ENCODE results near the gene ZPR1. TPM values are rescaled to one million over a fixed set of nuclear protein-coding genes. Genes with fewer than 3 reads are reported as not detected.

Gene ZPR1
- total RNA-seq, 1 experiment from 2014 or later = 139 TPM

DNA sequence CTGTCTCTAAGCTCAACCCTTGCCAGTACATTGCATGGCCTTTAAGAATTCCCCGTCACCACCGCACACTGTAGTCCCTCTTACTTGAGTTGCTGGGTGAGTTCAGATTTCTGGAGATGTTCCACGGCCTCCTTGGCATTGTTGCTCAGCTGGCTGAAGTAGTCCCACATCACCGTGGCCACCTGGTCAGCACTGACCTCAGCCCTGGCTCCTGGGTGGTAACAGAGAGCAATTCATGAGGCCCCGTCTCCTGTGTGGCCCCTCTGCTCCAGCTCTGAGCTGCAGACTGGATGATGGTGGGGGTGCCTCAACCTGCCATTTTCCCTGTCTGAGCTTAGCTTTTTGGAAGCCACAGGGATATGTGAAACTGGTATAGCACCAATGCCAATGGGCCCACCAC lies 34.8 kb upstream of the ZPR1 start:
- TF ChIP-seq, protein P1, sequence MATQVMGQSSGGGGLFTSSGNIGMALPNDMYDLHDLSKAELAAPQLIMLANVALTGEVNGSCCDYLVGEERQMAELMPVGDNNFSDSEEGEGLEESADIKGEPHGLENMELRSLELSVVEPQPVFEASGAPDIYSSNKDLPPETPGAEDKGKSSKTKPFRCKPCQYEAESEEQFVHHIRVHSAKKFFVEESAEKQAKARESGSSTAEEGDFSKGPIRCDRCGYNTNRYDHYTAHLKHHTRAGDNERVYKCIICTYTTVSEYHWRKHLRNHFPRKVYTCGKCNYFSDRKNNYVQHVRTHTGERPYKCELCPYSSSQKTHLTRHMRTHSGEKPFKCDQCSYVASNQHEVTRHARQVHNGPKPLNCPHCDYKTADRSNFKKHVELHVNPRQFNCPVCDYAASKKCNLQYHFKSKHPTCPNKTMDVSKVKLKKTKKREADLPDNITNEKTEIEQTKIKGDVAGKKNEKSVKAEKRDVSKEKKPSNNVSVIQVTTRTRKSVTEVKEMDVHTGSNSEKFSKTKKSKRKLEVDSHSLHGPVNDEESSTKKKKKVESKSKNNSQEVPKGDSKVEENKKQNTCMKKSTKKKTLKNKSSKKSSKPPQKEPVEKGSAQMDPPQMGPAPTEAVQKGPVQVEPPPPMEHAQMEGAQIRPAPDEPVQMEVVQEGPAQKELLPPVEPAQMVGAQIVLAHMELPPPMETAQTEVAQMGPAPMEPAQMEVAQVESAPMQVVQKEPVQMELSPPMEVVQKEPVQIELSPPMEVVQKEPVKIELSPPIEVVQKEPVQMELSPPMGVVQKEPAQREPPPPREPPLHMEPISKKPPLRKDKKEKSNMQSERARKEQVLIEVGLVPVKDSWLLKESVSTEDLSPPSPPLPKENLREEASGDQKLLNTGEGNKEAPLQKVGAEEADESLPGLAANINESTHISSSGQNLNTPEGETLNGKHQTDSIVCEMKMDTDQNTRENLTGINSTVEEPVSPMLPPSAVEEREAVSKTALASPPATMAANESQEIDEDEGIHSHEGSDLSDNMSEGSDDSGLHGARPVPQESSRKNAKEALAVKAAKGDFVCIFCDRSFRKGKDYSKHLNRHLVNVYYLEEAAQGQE (IDR thresholded peaks at IDR 0.05; ENCODE audit: insufficient read depth in 1 of 2, low read depth in 2 of 2, low read length in 1 of 2) = no peak
- TF ChIP-seq, protein P2, sequence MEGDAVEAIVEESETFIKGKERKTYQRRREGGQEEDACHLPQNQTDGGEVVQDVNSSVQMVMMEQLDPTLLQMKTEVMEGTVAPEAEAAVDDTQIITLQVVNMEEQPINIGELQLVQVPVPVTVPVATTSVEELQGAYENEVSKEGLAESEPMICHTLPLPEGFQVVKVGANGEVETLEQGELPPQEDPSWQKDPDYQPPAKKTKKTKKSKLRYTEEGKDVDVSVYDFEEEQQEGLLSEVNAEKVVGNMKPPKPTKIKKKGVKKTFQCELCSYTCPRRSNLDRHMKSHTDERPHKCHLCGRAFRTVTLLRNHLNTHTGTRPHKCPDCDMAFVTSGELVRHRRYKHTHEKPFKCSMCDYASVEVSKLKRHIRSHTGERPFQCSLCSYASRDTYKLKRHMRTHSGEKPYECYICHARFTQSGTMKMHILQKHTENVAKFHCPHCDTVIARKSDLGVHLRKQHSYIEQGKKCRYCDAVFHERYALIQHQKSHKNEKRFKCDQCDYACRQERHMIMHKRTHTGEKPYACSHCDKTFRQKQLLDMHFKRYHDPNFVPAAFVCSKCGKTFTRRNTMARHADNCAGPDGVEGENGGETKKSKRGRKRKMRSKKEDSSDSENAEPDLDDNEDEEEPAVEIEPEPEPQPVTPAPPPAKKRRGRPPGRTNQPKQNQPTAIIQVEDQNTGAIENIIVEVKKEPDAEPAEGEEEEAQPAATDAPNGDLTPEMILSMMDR (IDR thresholded peaks at IDR 0.05) = no peak
- TF ChIP-seq TCF7L2 (IDR thresholded peaks at IDR 0.05; ENCODE audit: low read depth, low read length) (no peak), POLR2AphosphoS5 (IDR thresholded peaks at IDR 0.05; ENCODE audit: low read depth, low read length) (no peak), SIN3A (IDR thresholded peaks at IDR 0.05; ENCODE audit: borderline replicate concordance, insufficient read depth, low read depth, low read length) (no peak)
- H3K4me1 ChIP-seq (ENCODE audit: control insufficient read depth, insufficient read depth, low read length) = no peaks in the 10 kb centered on the region
- DNase-seq (ENCODE audit: low read depth, low spot score) (no peak), ATAC-seq (no peak)
- no peak overlapping the region for H3K4me3 ChIP-seq (ENCODE audit: low read depth in 2 of 2, low read length in 2 of 2)
- BruUV-seq (replicated peaks) = no TSS peak
- in situ Hi-C loops (cut with HindIII; ENCODE audit: low pct_unique_long_range_greater_than_20kb, low sequenced_read_pairs) = no loop called here
- ChIA-PET POLR2A (interaction anchor here (0.5 to 0.9 kb wide), 2 partner anchors 13 to 296 kb away, joined by 3 to 4 read pairs; no protein-coding TSS in a partner anchor), CTCF (interaction anchor here (1.9 kb wide), 1 partner anchor 13 kb away, joined by 5 read pairs; no protein-coding TSS in a partner anchor)
- H3K9me3 ChIP-seq (ENCODE audit: control insufficient read depth, insufficient read depth, low read depth, low read length) = no peaks in the 10 kb centered on the region
- intact Hi-C loops (cut with micrococcal nuclease; ENCODE audit: unreplicated experiment) = no loop called here
- H3K27me3 ChIP-seq (ENCODE audit: control insufficient read depth, insufficient read depth, low read length) = no peaks in the 10 kb centered on the region
- no peak overlapping the region for H3K27ac ChIP-seq (ENCODE audit: low read length)
- H3K36me3 ChIP-seq (ENCODE audit: control insufficient read depth, insufficient read depth, low read length) = no peaks in the 10 kb centered on the region

GRCh38 chr11:116821050-116821918 lies 33.5 kb upstream of the ZPR1 start:
- H3K9me3 ChIP-seq (ENCODE audit: control insufficient read depth, insufficient read depth, low read depth, low read length) = no peaks in the 10 kb centered on the region
- H3K27ac ChIP-seq (ENCODE audit: low read length) = no peak overlapping the region
- in situ Hi-C loops (cut with HindIII; ENCODE audit: low pct_unique_long_range_greater_than_20kb, low sequenced_read_pairs) = no loop called here
- intact Hi-C loops (cut with micrococcal nuclease; ENCODE audit: unreplicated experiment) = no loop called here
- CTCF ChIA-PET = interaction anchor here (0.7 to 1.7 kb wide), 2 partner anchors 14 to 30 kb away, joined by 6 read pairs; partner anchors contain the start of gene APOA5
- ATAC-seq (no peak), DNase-seq (ENCODE audit: low read depth, low spot score) (no peak)
- TF ChIP-seq SIN3A (IDR thresholded peaks at IDR 0.05; ENCODE audit: borderline replicate concordance, insufficient read depth, low read depth, low read length) = no peak
- TF ChIP-seq TCF7L2 (IDR thresholded peaks at IDR 0.05; ENCODE audit: low read depth, low read length) = no peak
- TF ChIP-seq, protein P2 (IDR thresholded peaks at IDR 0.05) = no peak
- TF ChIP-seq, protein P1 (IDR thresholded peaks at IDR 0.05; ENCODE audit: insufficient read depth in 1 of 2, low read depth in 2 of 2, low read length in 1 of 2) = no peak
- no peak for TF ChIP-seq POLR2AphosphoS5 (IDR thresholded peaks at IDR 0.05; ENCODE audit: low read depth, low read length)
- POLR2A ChIA-PET = no interaction called here
- no peaks in the 10 kb centered on the region for H3K36me3 ChIP-seq (ENCODE audit: control insufficient read depth, insufficient read depth, low read length)
- H3K4me1 ChIP-seq (ENCODE audit: control insufficient read depth, insufficient read depth, low read length) = no peaks in the 10 kb centered on the region
- BruUV-seq (replicated peaks) = no TSS peak
- H3K4me3 ChIP-seq (ENCODE audit: low read depth in 2 of 2, low read length in 2 of 2) = no peak overlapping the region
- no peaks in the 10 kb centered on the region for H3K27me3 ChIP-seq (ENCODE audit: control insufficient read depth, insufficient read depth, low read length)

All from Panc1 (cell line).